ENCODE measurements around the gene TSR1. TPM values are rescaled to one million over a fixed set of nuclear protein-coding genes. Genes with fewer than 3 reads are reported as not detected.

Gene TSR1
- total and polyA plus RNA-seq, 2 donors (not counting 1 experiment from before 2014, with no cell fraction given), result 13.7 to 42.4 TPM

DNA sequence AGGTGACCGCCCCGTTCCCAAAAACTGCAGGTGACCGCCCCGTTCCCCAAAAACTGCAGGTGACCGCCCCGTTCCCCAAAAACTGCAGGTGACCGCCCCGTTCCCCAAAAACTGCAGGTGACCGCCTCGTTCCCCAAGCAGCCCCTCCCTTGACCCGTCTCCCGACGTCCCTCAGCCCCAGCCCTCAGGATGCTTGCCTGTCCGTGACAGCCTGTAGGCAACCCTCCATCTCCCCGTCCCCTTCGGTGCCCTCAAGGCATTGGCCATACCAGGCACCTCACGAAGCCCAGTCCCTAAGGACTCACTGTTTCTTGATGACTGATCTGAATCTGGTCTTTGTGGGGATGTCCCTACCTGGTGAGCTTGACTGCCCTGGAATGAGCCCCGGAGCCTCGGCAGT, 26.2 kb upstream of the TSR1 start:
- Histone ChIP-seq H3K4me1 (ENCODE audit: control insufficient read depth, extremely low read depth, insufficient read depth, low read length) (peaks cover 8% of the 10 kb centered on the region), H3K36me3 (ENCODE audit: control insufficient read depth, insufficient read depth, low read length) (peaks cover 7% of the 10 kb centered on the region), H3K4me3 (replicated peaks in 1 of 4; ENCODE audit: control extremely low read depth in 1 of 4, insufficient read depth in 1 of 4, low read depth in 3 of 4, low read length in 4 of 4) (no peak overlapping the region), H3K9me3 (ENCODE audit: control insufficient read depth, insufficient read depth, low read depth, low read length) (no peaks in the 10 kb centered on the region), H3K27ac (ENCODE audit: insufficient read depth, low read length) (no peak overlapping the region), H3K9ac (ENCODE audit: insufficient read depth, low read length) (no peak overlapping the region), H3K79me2 (ENCODE audit: control insufficient read depth, insufficient read depth, low read length) (no peaks in the 10 kb centered on the region), H3K27me3 (ENCODE audit: control insufficient read depth, insufficient read depth, low read length) (no peaks in the 10 kb centered on the region), H2AFZ (ENCODE audit: low read length) (no peak overlapping the region), H4K20me1 (ENCODE audit: control insufficient read depth, extremely low read depth, insufficient read depth, low read length) (no peaks in the 10 kb centered on the region), H3K4me2 (ENCODE audit: extremely low read depth, insufficient read depth, low read length) (no peak overlapping the region)
- TF ChIP-seq EZH2 (IDR thresholded peaks at IDR 0.05; ENCODE audit: low read length, missing control alignments), result no peak
- TF ChIP-seq, protein P1, sequence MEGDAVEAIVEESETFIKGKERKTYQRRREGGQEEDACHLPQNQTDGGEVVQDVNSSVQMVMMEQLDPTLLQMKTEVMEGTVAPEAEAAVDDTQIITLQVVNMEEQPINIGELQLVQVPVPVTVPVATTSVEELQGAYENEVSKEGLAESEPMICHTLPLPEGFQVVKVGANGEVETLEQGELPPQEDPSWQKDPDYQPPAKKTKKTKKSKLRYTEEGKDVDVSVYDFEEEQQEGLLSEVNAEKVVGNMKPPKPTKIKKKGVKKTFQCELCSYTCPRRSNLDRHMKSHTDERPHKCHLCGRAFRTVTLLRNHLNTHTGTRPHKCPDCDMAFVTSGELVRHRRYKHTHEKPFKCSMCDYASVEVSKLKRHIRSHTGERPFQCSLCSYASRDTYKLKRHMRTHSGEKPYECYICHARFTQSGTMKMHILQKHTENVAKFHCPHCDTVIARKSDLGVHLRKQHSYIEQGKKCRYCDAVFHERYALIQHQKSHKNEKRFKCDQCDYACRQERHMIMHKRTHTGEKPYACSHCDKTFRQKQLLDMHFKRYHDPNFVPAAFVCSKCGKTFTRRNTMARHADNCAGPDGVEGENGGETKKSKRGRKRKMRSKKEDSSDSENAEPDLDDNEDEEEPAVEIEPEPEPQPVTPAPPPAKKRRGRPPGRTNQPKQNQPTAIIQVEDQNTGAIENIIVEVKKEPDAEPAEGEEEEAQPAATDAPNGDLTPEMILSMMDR (conservative IDR thresholded peaks at IDR 0.05 in 1 of 2, IDR thresholded peaks at IDR 0.05 in 1 of 2; ENCODE audit: low read depth in 1 of 2, low read length in 2 of 2), result no peak
- no peak for DNase-seq (ENCODE audit: low read depth in 2 of 2)

DNA sequence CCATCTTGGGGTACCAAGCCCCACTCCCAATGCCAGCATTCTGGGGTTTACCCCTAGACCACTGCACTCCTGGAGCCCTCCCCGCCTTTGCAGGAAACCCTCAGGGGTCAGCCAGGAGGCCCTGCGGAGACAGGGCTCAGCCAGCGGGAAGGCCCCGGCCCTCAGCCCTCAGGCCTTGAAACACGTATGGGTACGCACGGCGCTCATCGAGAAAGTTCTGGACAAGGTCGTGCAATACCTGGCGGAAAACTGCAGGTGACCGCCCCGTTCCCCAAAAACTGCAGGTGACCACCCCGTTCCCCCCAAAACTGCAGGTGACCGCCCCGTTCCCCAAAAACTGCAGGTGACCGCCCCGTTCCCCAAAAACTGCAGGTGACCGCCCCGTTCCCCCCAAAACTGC, 25.8 kb upstream of the TSR1 start:
- DNase-seq (ENCODE audit: low read depth in 2 of 2), result no peak

DNA sequence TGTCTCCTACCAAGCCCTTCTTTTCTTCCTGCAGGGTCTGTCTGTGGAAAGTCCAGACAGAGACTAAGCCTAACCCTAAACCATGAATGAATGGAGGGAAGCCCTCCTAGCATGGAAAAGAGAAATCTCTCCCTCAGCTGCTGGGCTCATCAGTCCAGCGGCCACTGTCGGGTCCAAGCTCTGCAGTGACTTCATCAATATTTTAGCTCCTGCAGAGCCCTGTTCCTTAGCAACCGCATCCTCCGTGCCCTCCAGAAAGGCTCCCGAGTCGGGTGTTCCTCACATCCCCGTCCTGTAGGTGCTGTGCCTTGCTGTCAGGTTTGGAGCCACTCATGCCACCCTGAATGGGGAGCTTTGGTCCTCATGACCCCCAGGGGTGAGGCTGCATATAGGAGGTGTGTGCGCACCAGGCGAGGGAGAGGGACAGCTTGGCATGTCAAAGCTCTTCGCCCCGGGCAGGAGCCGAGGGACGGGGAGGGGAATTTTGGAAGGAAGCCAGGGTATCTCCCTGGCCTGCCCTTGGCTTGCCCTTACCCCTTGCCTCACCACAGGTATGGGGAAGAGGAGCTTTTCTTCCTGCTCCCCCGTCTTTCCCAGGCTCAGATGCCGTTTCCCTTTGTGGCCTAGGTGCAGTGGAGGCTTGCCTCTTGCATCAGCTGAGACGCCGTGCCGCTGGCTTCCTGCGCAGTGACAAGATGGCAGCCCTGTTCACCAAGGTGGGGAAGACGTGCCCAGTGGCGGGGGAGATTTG, 24.9 kb upstream of the TSR1 start:
- Histone ChIP-seq H3K4me3 (replicated peaks in 1 of 4; ENCODE audit: control extremely low read depth in 1 of 4, insufficient read depth in 1 of 4, low read depth in 3 of 4, low read length in 4 of 4) (no peak overlapping the region), H3K9ac (ENCODE audit: insufficient read depth, low read length) (no peak overlapping the region), H3K36me3 (ENCODE audit: control insufficient read depth, insufficient read depth, low read length) (peaks cover 7% of the 10 kb centered on the region), H3K9me3 (ENCODE audit: control insufficient read depth, insufficient read depth, low read depth, low read length) (no peaks in the 10 kb centered on the region), H3K27me3 (ENCODE audit: control insufficient read depth, insufficient read depth, low read length) (no peaks in the 10 kb centered on the region), H2AFZ (ENCODE audit: low read length) (no peak overlapping the region), H3K27ac (ENCODE audit: insufficient read depth, low read length) (no peak overlapping the region), H4K20me1 (ENCODE audit: control insufficient read depth, extremely low read depth, insufficient read depth, low read length) (no peaks in the 10 kb centered on the region), H3K79me2 (ENCODE audit: control insufficient read depth, insufficient read depth, low read length) (no peaks in the 10 kb centered on the region), H3K4me1 (ENCODE audit: control insufficient read depth, extremely low read depth, insufficient read depth, low read length) (peaks cover 8% of the 10 kb centered on the region), H3K4me2 (ENCODE audit: extremely low read depth, insufficient read depth, low read length) (no peak overlapping the region)
- DNase-seq (ENCODE audit: low read depth in 2 of 2), result no peak
- TF ChIP-seq EZH2 (IDR thresholded peaks at IDR 0.05; ENCODE audit: low read length, missing control alignments), result no peak
- TF ChIP-seq, protein P1 (conservative IDR thresholded peaks at IDR 0.05 in 1 of 2, IDR thresholded peaks at IDR 0.05 in 1 of 2; ENCODE audit: low read depth in 1 of 2, low read length in 2 of 2), result no peak

More for the DNA sequence above, 25.8 kb upstream of the TSR1 start:
- Histone ChIP-seq H3K4me2 (ENCODE audit: extremely low read depth, insufficient read depth, low read length) (no peak overlapping the region), H3K9me3 (ENCODE audit: control insufficient read depth, insufficient read depth, low read depth, low read length) (no peaks in the 10 kb centered on the region), H3K9ac (ENCODE audit: insufficient read depth, low read length) (no peak overlapping the region), H2AFZ (ENCODE audit: low read length) (no peak overlapping the region), H3K4me3 (replicated peaks in 1 of 4; ENCODE audit: control extremely low read depth in 1 of 4, insufficient read depth in 1 of 4, low read depth in 3 of 4, low read length in 4 of 4) (no peak overlapping the region), H3K27me3 (ENCODE audit: control insufficient read depth, insufficient read depth, low read length) (no peaks in the 10 kb centered on the region), H3K4me1 (ENCODE audit: control insufficient read depth, extremely low read depth, insufficient read depth, low read length) (peaks cover 8% of the 10 kb centered on the region), H3K27ac (ENCODE audit: insufficient read depth, low read length) (no peak overlapping the region), H3K36me3 (ENCODE audit: control insufficient read depth, insufficient read depth, low read length) (peaks cover 7% of the 10 kb centered on the region), H3K79me2 (ENCODE audit: control insufficient read depth, insufficient read depth, low read length) (no peaks in the 10 kb centered on the region), H4K20me1 (ENCODE audit: control insufficient read depth, extremely low read depth, insufficient read depth, low read length) (no peaks in the 10 kb centered on the region)
- no peak for TF ChIP-seq EZH2 (IDR thresholded peaks at IDR 0.05; ENCODE audit: low read length, missing control alignments)
- TF ChIP-seq, protein P1 (conservative IDR thresholded peaks at IDR 0.05 in 1 of 2, IDR thresholded peaks at IDR 0.05 in 1 of 2; ENCODE audit: low read depth in 1 of 2, low read length in 2 of 2), result no peak
